ENCODE data around the gene RAB31.

- no peak for TF ChIP-seq YY1 (tag by site-specific recombination; IDR thresholded peaks at IDR 0.05)
- no peak for TF ChIP-seq GLI4 (tag by site-specific recombination; IDR thresholded peaks at IDR 0.05)
- TF ChIP-seq ZNF324 (tag by site-specific recombination; IDR thresholded peaks at IDR 0.05), result no peak
- no peak for TF ChIP-seq ZNF639 (tag by site-specific recombination; IDR thresholded peaks at IDR 0.05)
- no peak for TF ChIP-seq CTCF (tag by site-specific recombination; IDR thresholded peaks at IDR 0.05)
- no peak for TF ChIP-seq PRDM10 (tag by site-specific recombination; IDR thresholded peaks at IDR 0.05)
- TF ChIP-seq ZBTB10 (tag by site-specific recombination; IDR thresholded peaks at IDR 0.05), result no peak
- no peak for TF ChIP-seq ZSCAN23 (tag by site-specific recombination; IDR thresholded peaks at IDR 0.05)
Measured at GRCh38 chr18:9691235-9691634, 16.9 kb upstream of the RAB31 start.
